Osteocyte (in vitro differentiated cells): ENCODE results near the gene HMGN4. TPM values are rescaled to one million over a fixed set of nuclear protein-coding genes. Genes with fewer than 3 reads are reported as not detected.
"Not testable (repeated sequence)": the region's sequence is repeated elsewhere in the genome, so short reads cannot be mapped to it uniquely, and the experiment has no call there.

Source experiments
- DNase-seq: peaks from one replicate; pipeline ENCODE4 v3.0.0; 2021; ENCODE audit warnings: mixed read lengths; ENCODE audit not compliant: unreplicated experiment; ENCODE audit errors: extremely low spot score
- H3K27ac Mint-ChIP-seq: one replicate; pipeline ENCODE4 v1.8.0; 2021; ENCODE audit warnings: mild to moderate bottlenecking, mixed read lengths; ENCODE audit not compliant: unreplicated experiment
- H3K27me3 Mint-ChIP-seq: one replicate; pipeline ENCODE4 v1.8.0; 2021; ENCODE audit warnings: mixed read lengths; ENCODE audit not compliant: unreplicated experiment
- H3K36me3 Mint-ChIP-seq: one replicate; pipeline ENCODE4 v1.8.0; 2021; ENCODE audit warnings: mixed read lengths; ENCODE audit not compliant: unreplicated experiment
- H3K4me1 Mint-ChIP-seq: one replicate; pipeline ENCODE4 v1.8.0; 2021; ENCODE audit warnings: mixed read lengths; ENCODE audit not compliant: unreplicated experiment
- H3K4me3 Mint-ChIP-seq: one replicate; pipeline ENCODE4 v1.8.0; 2021; ENCODE audit warnings: mild to moderate bottlenecking, moderate library complexity, mixed read lengths; ENCODE audit not compliant: unreplicated experiment
- H3K9me3 Mint-ChIP-seq: one replicate; pipeline ENCODE4 v1.8.0; 2021; ENCODE audit warnings: mixed read lengths; ENCODE audit not compliant: unreplicated experiment
- CTCF ChIP-seq: fragments of 200-600 bp; sonication (generic); IDR thresholded peaks from 2 replicates; pipeline ENCODE4 v1.5.0; 2021; ENCODE audit warnings: antibody characterized with exemption, mild to moderate bottlenecking, moderate library complexity
- total RNA-seq: library from RNA; stranded (reverse); gene quantifications from 2 replicates; pipeline ENCODE4 v1.2.1, GENCODE V29; 2021

Gene HMGN4
- total RNA-seq, 1 donor from 2014 or later, result 45.0 TPM

GRCh38 chr6:26502165-26502564 lies 36.0 kb upstream of the HMGN4 start:
- no peaks in the 10 kb centered on the region for H3K9me3 Mint-ChIP-seq
- H3K27ac Mint-ChIP-seq, result no peak overlapping the region
- no peak for DNase-seq
- peaks cover 10% of the 10 kb centered on the region for H3K4me1 Mint-ChIP-seq
- TF ChIP-seq CTCF, result no peak
- H3K27me3 Mint-ChIP-seq, result peaks cover 56% of the 10 kb centered on the region
- H3K4me3 Mint-ChIP-seq, result peak overlapping the region; percentile 72
- H3K36me3 Mint-ChIP-seq, result no peaks in the 10 kb centered on the region

GRCh38 chr6:26502626-26503025 lies 35.5 kb upstream of the HMGN4 start:
- no peak overlapping the region for H3K27ac Mint-ChIP-seq
- no peak for DNase-seq
- H3K36me3 Mint-ChIP-seq, result no peaks in the 10 kb centered on the region
- TF ChIP-seq CTCF, result no peak
- H3K9me3 Mint-ChIP-seq, result no peaks in the 10 kb centered on the region
- peaks cover 51% of the 10 kb centered on the region for H3K27me3 Mint-ChIP-seq
- H3K4me3 Mint-ChIP-seq, result no peak overlapping the region
- peaks cover 10% of the 10 kb centered on the region for H3K4me1 Mint-ChIP-seq

GRCh38 chr6:26507658-26508057 lies 30.5 kb upstream of the HMGN4 start:
- Mint-ChIP-seq H3K9me3 (no peaks in the 10 kb centered on the region), H3K4me3 (no peak overlapping the region), H3K27me3 (peaks cover 33% of the 10 kb centered on the region), H3K27ac (no peak overlapping the region), H3K4me1 (no peaks in the 10 kb centered on the region), H3K36me3 (no peaks in the 10 kb centered on the region)
- no peak for TF ChIP-seq CTCF
- no peak for DNase-seq

GRCh38 chr6:26511033-26511432 lies 27.1 kb upstream of the HMGN4 start:
- H3K27me3 Mint-ChIP-seq, result peaks cover 13% of the 10 kb centered on the region
- not testable (repeated sequence) for H3K4me3 Mint-ChIP-seq, H3K9me3 Mint-ChIP-seq, H3K36me3 Mint-ChIP-seq, H3K4me1 Mint-ChIP-seq, DNase-seq, H3K27ac Mint-ChIP-seq

- H3K4me3 Mint-ChIP-seq, result no peak overlapping the region
Measured at GRCh38 chr6:26514984-26515383, 23.2 kb upstream of the HMGN4 start.

More at GRCh38 chr6:26514984-26515383, 23.2 kb upstream of the HMGN4 start:
- H3K4me1 Mint-ChIP-seq, result peaks cover under 1% of the 10 kb centered on the region
- TF ChIP-seq CTCF, result no peak
- no peaks in the 10 kb centered on the region for H3K36me3 Mint-ChIP-seq
- no peak overlapping the region for H3K27ac Mint-ChIP-seq
- DNase-seq, result no peak
- no peaks in the 10 kb centered on the region for H3K27me3 Mint-ChIP-seq
- H3K9me3 Mint-ChIP-seq, result no peaks in the 10 kb centered on the region
